Measurements from ENCODE around the gene NENF.

NENF gene

GRCh38 chr1:212447478-212447877 lies 14.8 kb downstream of the NENF start:
- Mint-ChIP-seq H3K4me3 (no peak overlapping the region), H3K36me3 (ENCODE audit: low read depth) (peaks cover 7% of the 10 kb centered on the region), H3K4me1 (peaks cover 8% of the 10 kb centered on the region), H3K9me3 (no peaks in the 10 kb centered on the region), H3K27ac (no peak overlapping the region), H3K27me3 (ENCODE audit: low read depth, poor library complexity) (peaks cover 5% of the 10 kb centered on the region)
- no peak for TF ChIP-seq CTCF (IDR thresholded peaks at IDR 0.05)
- no peak for DNase-seq

GRCh38 chr1:212450331-212450881 lies 17.7 kb downstream of the NENF start:
- TF ChIP-seq CTCF (IDR thresholded peaks at IDR 0.05): no peak
- H3K36me3 Mint-ChIP-seq (ENCODE audit: low read depth): no peaks in the 10 kb centered on the region
- H3K4me3 Mint-ChIP-seq: no peak overlapping the region
- H3K27me3 Mint-ChIP-seq (ENCODE audit: low read depth, poor library complexity): peaks cover 10% of the 10 kb centered on the region
- no peak for DNase-seq
- H3K9me3 Mint-ChIP-seq: no peaks in the 10 kb centered on the region
- peaks cover 14% of the 10 kb centered on the region for H3K4me1 Mint-ChIP-seq
- no peak overlapping the region for H3K27ac Mint-ChIP-seq

- H3K27ac Mint-ChIP-seq: no peak overlapping the region
- TF ChIP-seq CTCF (IDR thresholded peaks at IDR 0.05): no peak
These were observed 18.9 kb downstream of the NENF start for GRCh38 chr1:212451416-212452322.

GRCh38 chr1:212452323-212453155 lies 19.8 kb downstream of the NENF start:
- no peaks in the 10 kb centered on the region for H3K36me3 Mint-ChIP-seq (ENCODE audit: low read depth)
- peaks cover 10% of the 10 kb centered on the region for H3K27me3 Mint-ChIP-seq (ENCODE audit: low read depth, poor library complexity)
- H3K27ac Mint-ChIP-seq: no peak overlapping the region
- H3K9me3 Mint-ChIP-seq: no peaks in the 10 kb centered on the region
- no peak for DNase-seq
- peaks cover 14% of the 10 kb centered on the region for H3K4me1 Mint-ChIP-seq
- TF ChIP-seq CTCF (IDR thresholded peaks at IDR 0.05): no peak
- no peak overlapping the region for H3K4me3 Mint-ChIP-seq

More at GRCh38 chr1:212451416-212452322, 18.9 kb downstream of the NENF start:
- no peak for DNase-seq
- H3K4me3 Mint-ChIP-seq: no peak overlapping the region
- H3K4me1 Mint-ChIP-seq: peaks cover 14% of the 10 kb centered on the region
- H3K9me3 Mint-ChIP-seq: no peaks in the 10 kb centered on the region
- no peaks in the 10 kb centered on the region for H3K36me3 Mint-ChIP-seq (ENCODE audit: low read depth)
- H3K27me3 Mint-ChIP-seq (ENCODE audit: low read depth, poor library complexity): peaks cover 10% of the 10 kb centered on the region

- no peak for TF ChIP-seq CTCF (IDR thresholded peaks at IDR 0.05)
- H3K4me3 Mint-ChIP-seq: no peak overlapping the region
- H3K9me3 Mint-ChIP-seq: peaks cover 6% of the 10 kb centered on the region
- H3K27me3 Mint-ChIP-seq (ENCODE audit: low read depth, poor library complexity): peaks cover 10% of the 10 kb centered on the region
- no peak for DNase-seq
- no peaks in the 10 kb centered on the region for H3K36me3 Mint-ChIP-seq (ENCODE audit: low read depth)
- H3K4me1 Mint-ChIP-seq: peaks cover 14% of the 10 kb centered on the region
- H3K27ac Mint-ChIP-seq: no peak overlapping the region
These were observed 20.6 kb downstream of the NENF start for GRCh38 chr1:212453156-212453857.
